HPDE6-E6E7 (cell line): ENCODE measurements around the gene MN1.

Experiments
- DNase-seq: peaks from one replicate; pipeline ENCODE4 v3.0.0; 2011; ENCODE audit warnings: missing footprints; ENCODE audit errors: extremely low spot score

MN1 gene

DNA sequence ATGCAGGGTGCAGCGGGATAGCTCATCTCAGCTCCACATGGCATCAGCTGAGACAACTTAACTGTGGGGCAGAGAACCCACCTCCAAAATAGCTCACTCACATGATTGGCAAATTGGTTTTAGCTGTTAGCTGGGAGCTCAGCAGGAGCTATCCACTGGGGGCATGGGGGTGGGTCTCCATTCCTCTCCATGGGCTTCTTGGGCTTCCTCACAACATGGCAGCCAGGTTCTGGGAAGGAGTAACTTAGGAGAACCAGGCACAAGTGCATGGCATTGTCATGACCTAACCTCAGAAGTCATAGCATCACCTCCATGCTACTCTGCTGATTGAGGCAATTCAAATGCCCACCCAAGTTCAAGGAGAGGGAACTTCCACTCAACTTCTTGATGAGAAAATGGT, 85.5 kb downstream of the MN1 start:
- DNase-seq: no peak

DNA sequence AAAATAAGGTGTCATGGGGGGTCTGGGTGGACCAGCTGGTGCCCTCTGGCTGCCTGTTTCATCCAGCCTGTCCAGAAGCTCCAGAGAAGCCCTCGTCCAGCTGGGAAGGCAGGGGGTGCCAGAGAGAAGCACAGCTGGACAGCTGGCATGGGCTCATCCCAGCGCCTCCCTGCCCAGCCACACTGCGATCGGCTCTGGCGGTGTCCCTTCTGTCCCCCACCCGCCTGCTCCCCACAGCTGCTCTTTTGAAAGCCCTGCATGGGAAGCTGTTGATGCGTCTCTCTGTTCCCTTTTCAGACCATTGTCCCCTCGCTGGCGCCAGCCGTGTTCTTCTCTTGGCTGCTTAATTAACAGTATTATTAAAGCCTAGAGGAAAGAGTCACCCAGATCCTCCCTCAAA, 86.5 kb downstream of the MN1 start:
- DNase-seq: no peak

DNA sequence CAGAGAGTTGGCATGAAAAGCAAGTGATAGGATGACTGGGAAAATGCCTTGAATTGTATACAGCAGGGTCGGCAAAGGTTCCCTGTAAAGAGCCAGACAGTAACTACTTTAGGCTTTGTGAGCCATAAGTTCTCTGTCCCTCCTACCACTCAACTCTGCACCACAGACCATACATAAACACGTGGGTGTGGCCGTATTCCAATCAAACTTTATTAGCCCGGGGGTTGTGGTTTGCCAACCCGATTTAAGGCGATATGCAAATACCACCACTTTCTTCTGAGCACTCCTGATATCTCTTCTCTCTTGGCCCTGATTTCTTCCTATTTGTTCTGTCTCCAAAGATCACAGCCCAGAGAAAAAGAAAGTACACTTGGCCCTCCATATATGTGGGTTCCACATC, 87.5 kb downstream of the MN1 start:
- DNase-seq: no peak

DNA sequence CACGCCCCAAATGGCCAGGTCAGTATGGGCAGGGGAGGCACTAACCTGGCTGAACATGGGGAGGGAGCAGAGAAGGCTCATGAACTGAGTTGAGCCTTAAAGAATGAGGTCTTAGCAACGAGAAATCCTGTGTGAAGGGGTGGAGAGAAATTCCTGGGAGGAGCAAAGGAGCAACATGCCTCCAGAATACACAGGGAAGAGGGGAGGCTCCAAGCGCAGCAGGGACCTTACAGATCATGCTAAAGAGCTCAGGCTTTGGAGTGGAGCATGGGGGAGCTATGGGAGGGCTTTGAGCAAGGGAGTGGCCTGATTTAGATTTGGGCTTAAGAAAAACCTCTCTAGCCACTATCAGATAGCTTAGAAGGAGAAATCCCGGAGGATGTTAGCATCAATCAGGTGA, 88.1 kb downstream of the MN1 start:
- DNase-seq: no peak

DNA sequence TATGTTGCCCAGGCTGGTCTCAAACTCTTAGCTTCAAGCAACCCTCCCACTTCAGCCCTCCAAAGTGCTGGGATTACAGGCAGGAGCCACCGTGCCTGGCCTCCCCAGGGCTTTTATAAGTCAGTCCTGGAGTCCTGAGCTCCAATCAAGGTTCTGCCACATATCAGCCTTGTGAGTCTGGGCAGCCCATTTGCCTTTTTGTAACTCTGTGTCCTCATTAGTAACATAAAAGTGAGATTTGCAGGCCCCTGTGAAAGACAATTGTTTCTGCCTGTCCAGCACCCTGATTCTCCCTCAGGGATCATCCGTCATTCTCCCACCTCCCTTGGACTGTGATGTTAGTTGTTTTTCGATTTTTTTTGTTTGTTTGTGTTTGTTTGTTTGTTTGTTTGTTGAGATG, 89.8 kb downstream of the MN1 start:
- no peak for DNase-seq

DNA sequence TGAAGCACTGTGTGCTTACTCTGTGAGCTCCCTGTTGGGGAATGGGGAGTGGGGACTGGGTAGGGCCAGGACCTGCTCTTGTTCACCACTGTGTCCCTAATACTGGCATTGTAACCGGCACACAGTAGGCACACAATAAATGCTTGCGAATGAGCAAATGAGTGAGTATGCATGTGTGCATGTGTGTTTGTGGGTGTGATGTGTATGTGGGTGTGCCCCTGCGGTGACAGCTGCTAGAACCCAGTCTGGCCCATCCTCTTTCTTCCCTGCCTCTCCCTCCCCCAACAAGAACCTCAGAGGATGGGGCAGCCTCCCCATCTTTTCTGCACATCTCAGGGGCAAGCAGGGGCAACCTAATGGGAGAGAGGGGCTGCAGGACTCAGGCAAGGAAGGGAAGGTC, 90.5 kb downstream of the MN1 start:
- DNase-seq: no peak

DNA sequence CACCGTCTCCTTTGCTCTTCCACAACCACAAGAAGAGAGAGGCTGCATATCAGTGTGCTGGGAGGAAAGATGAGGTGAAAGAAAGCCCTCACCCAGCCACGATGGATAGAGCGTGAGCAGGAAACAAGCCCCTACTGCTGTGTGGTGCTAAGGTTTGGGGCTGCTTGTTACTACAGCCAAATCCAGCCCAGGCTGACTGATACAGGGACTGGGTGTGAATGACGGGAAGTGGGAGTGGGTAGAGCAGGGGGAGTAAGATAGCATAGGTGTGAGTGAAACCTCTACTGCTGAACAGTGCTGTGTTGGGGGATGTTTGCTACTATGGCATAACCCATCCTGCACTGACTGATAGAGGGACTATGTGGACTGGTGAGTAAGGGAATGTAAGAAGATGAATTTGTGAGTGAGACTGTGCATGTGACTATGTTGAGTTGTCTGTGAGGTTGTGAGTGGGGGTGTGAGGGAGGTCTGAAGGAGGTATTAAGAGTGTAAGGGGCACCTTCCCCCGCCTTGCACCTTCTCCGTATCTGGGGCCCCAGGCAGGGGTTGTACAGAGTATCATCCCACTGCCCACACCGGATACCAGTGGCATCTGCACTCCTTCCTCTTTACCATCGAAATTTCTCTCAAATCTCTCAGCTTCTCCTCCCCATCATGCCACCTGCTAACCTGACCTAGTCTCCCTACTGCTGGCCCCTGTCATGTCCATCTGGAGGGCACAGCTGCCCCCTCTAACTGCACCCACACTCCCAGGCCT, 91.5 kb downstream of the MN1 start:
- DNase-seq: no peak

DNA sequence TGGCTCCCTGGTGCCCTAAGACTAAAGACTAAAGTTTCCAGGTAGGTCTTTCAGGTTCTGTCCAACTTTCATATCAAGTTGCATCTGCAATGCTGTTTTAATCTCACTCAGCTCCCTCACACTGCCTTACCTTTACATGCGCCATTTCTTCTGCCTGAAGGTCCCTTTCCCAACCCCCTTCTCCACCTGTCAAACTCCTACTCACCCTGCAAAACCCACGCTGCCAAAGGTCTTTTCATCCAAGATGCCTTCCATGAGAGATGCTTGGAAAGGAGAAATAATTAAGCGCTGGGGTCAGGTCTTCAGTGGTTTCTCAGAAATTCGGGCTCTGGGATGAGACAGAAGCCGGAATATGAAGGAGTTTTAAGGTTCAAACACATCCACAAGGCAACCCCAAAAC, 95.1 kb downstream of the MN1 start:
- no peak for DNase-seq

DNA sequence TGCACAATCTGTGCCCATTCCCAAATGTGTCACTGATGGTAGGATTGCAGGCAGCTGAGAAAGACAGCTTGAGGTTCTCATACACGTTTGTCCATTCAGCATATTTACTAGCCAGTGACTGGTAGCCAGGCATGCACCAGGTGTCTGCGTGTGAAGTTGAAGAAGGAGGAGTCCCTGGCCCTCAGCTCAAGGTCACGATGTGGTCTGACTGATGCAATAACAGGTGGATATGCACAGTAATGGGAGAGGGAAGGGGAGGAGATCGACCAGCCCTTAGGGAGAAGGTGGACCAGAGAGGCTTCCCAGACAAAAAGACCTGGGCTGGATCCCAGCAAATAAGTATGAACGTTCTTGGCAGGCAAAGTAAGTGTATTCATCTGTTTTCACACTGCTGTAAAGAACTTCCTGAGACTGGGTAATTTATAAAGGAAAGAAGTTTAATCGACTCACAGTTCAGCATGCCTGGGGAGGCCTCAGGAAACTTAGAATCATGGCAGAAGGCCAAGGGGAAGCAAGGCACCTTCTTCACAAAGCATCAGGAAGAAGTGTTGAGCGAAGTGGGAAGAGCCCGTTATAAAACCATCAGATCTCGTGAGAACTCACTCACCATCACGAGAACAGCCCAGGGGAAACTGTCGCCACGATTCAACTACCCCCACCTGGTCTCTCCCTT, 96.0 kb downstream of the MN1 start:
- DNase-seq: no peak

DNA sequence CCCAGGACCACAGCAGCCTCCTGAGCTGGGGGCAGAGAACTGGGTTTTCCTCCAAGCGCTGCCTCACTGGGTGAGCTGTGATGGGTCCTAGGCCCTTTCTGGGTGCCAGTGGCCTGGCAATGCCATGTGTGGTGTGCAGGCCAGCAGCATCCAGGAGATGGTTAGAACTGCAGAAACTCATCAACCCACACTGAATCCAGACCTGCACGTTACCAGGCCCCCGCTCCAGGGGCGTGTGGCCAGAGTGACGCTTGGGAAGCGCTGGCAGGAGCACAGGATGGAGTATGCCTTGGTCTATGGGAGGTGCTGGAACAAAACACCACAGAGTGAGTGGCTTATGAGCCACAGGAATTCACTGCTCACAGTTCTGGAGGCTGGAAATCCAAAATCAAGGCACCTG, 97.0 kb downstream of the MN1 start:
- DNase-seq: no peak

DNA sequence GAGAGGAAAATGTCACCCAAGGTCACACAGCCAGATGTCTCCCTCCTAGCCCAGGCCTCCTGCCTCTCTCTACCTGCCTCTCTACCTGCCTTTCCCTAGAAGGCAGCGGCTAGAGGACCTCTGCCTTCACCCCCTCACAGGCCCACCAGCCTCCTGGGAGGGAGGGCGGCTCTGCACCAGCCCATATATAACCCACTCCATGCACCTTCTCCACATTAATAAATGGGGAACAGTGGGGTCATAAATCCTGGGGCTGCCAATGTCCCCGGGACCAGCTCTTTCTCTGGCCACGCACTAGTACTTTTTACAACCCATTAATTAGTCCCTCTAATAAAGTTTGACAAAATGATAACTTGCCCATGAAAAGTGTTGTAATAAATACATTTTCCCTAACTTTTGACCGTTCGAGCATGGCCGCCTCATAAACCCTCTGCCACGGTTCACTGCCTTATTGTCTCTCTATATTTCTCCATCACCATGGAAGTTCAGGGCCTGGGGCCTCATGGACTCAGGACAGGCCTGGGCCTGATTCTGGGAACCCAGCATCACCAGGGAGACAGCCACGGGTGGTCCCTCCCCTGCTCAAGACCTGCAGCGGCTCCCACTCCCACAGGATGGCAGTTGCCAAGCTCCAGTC, 102.1 kb downstream of the MN1 start:
- no peak for DNase-seq

DNA sequence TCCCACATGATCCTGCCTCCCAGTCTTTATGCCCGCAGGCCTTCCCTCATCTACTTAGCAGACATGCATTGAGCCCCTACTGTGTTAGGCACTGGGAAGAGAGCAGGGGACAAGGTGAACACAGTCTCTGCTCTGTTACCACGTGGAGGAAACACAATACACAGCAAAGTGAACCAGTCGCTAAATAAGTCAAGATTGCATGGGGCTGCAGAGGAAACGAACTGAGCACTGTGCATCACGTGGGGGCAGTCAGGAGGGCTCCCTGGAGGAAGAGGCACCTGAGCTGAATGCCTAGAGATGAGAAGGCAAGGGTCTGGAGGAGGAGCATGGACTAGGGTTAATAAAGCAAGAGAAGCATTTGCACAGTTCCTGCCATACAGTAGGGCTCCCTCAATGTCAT, 102.7 kb downstream of the MN1 start:
- no peak for DNase-seq
